GM12864 (cell line): ENCODE results near the gene ULK4.
"Not testable (repeated sequence)": the region's sequence is repeated elsewhere in the genome, so short reads cannot be mapped to it uniquely, and the experiment has no call there.

Experiments
- DNase-seq: peaks from one replicate; pipeline ENCODE4 v3.0.0-alpha.2; 2011; ENCODE audit warnings: low read depth
- H3K4me3 ChIP-seq: 2 replicates; pipeline ENCODE4 v1.5.1; 2011; ENCODE audit warnings: mild to moderate bottlenecking, low read depth, low read length, control low read depth
- CTCF ChIP-seq: IDR thresholded peaks from 2 replicates; pipeline ENCODE4 v1.5.1; 2011; ENCODE audit warnings: low read depth, mild to moderate bottlenecking, moderate library complexity, low read length, control low read depth, inconsistent platforms; ENCODE audit errors: missing control alignments

ULK4 gene

GRCh38 chr3:41717641-41718040 is 244.3 kb downstream of the ULK4 start:
- DNase-seq = no peak
- TF ChIP-seq CTCF = no peak
- no peak overlapping the region for H3K4me3 ChIP-seq

- TF ChIP-seq CTCF = no peak
- H3K4me3 ChIP-seq = no peak overlapping the region
- no peak for DNase-seq
These were observed 245.4 kb downstream of the ULK4 start for GRCh38 chr3:41716471-41716870.

- TF ChIP-seq CTCF = no peak
- no peak overlapping the region for H3K4me3 ChIP-seq
- DNase-seq = no peak
These were observed 246.5 kb downstream of the ULK4 start for GRCh38 chr3:41715376-41715775.

DNA sequence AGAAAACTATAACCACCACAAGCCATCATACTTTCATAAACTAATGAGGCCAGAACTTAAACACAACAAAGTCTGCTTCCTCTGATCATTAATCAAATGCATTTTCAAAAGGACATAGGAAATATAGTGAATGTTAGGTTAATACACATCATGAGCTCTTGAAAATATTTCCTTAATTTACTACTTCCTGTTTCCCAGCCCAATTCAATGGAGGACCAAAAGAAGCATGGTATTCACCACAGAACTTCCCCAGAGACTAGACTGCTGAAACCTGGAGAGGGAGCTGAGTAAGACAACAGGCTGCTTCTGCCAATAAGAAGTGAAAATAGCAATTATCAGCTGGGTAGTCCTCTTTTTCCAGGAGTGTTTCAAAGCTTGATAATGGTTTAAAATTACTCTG is 250.3 kb downstream of the ULK4 start:
- no peak overlapping the region for H3K4me3 ChIP-seq
- TF ChIP-seq CTCF = no peak
- no peak for DNase-seq

GRCh38 chr3:41710646-41711388 is 251.1 kb downstream of the ULK4 start:
- H3K4me3 ChIP-seq = no peak overlapping the region
- DNase-seq = no peak
- no peak for TF ChIP-seq CTCF

GRCh38 chr3:41709213-41709612 is 252.7 kb downstream of the ULK4 start:
- DNase-seq, H3K4me3 ChIP-seq: not testable (repeated sequence)

GRCh38 chr3:41708176-41708575 is 253.7 kb downstream of the ULK4 start:
- no peak for DNase-seq
- TF ChIP-seq CTCF = no peak
- H3K4me3 ChIP-seq = no peak overlapping the region

DNA sequence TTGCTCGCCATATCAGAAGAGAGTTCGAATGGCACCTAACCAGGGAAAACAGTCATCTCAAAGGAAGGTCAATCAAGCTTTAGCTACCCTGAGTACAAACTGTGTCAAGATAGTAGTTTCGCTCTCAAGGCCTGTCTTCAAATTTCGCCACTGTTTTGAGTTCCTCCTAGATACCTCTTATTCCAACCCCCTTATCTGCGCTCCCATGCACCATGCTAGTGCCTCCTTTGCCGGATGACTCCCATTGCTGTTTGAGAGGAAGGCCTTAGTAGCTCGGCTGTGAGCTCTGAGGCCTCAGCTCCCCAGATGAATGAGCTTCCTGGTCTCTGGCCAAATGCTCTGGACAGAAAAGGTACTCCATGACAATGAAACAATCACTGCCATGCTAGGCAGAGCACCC is 256.0 kb downstream of the ULK4 start:
- no peak for DNase-seq
- H3K4me3 ChIP-seq = no peak overlapping the region
- TF ChIP-seq CTCF = no peak
